Mesenteric fat pad (tissue), 1 donor: Measurements from ENCODE around the gene KIF4B. TPM values are rescaled to one million over a fixed set of nuclear protein-coding genes. Genes with fewer than 3 reads are reported as not detected.
"Not testable (repeated sequence)": the region's sequence is repeated elsewhere in the genome, so short reads cannot be mapped to it uniquely, and the experiment has no call there.

Experiments used
- DNase-seq: peaks from one replicate; pipeline ENCODE4 v3.0.0-alpha.2; 2020; ENCODE audit warnings: low spot score
- long read RNA-seq: library from polyadenylated mRNA; unstranded; transcript quantifications from one replicate; pipeline ENCODE4 v2.0.0, GENCODE V29; 2020
- total RNA-seq: library from RNA; stranded (reverse); fragmentation: NEBNext Ultra II Directional; extraction: Animal tissue kit (Norgen Biotek cat#: 25700); gene quantifications from one replicate; pipeline ENCODE4 v1.2.1, GENCODE V29; 2021
- donor health status: DM: yes; HTN: yes; CAD: no.

Gene KIF4B, protein sequence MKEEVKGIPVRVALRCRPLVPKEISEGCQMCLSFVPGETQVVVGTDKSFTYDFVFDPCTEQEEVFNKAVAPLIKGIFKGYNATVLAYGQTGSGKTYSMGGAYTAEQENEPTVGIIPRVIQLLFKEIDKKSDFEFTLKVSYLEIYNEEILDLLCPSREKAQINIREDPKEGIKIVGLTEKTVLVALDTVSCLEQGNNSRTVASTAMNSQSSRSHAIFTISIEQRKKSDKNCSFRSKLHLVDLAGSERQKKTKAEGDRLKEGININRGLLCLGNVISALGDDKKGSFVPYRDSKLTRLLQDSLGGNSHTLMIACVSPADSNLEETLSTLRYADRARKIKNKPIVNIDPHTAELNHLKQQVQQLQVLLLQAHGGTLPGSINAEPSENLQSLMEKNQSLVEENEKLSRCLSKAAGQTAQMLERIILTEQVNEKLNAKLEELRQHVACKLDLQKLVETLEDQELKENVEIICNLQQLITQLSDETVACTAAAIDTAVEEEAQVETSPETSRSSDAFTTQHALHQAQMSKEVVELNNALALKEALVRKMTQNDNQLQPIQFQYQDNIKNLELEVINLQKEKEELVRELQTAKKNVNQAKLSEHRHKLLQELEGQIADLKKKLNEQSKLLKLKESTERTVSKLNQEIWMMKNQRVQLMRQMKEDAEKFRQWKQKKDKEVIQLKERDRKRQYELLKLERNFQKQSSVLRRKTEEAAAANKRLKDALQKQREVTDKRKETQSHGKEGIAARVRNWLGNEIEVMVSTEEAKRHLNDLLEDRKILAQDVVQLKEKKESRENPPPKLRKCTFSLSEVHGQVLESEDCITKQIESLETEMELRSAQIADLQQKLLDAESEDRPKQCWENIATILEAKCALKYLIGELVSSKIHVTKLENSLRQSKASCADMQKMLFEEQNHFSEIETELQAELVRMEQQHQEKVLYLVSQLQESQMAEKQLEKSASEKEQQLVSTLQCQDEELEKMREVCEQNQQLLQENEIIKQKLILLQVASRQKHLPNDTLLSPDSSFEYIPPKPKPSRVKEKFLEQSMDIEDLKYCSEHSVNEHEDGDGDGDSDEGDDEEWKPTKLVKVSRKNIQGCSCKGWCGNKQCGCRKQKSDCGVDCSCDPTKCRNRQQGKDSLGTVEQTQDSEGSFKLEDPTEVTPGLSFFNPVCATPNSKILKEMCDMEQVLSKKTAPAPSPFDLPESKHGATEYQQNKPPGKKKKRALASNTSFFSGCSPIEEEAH
- total RNA-seq: not detected
- long read RNA-seq: 0 reads

GRCh38 chr5:155013526-155013925 lies at the start of gene KIF4B:
KIF4B (plus strand) TSS chr5:155013755; CDS start chr5:155013860, 105 bp downstream.
- no peak for DNase-seq

DNA sequence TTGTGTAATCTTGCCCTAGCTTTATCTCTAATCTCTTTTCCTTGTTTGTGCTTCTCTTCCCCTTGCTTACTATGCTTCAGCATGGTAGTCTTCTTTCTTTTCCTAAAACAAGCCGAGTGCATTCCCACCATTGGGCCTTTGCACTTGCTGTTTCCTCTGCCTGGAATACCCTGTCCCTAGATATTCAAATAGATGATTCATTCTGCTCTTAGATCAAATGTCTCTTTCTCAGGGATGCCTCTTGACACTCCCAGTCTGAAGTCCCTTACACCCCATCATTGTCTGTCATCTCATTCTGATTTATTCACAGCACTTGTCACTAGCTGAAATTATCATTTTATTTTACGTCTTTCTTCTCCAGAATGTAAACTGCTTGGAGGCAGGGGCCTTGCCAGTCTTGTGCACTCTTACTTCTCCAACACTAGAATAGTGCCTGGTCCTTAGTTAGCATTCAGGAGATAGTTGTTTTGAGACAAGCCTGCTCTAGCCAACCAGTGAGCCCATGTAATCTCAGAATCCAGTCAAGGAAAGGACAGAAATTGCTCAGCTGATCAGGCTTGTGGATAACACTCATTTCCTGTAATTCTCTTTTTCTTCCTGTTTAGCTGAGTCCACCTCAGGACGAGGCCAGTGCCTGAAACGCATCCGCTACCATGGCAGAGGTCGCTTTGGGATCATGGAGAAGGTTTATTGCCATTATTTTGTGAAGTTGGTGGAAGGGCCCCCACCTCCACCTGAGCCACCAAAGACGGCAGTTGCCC lies 47.3 kb upstream of the KIF4B start:
- DNase-seq: no peak

DNA sequence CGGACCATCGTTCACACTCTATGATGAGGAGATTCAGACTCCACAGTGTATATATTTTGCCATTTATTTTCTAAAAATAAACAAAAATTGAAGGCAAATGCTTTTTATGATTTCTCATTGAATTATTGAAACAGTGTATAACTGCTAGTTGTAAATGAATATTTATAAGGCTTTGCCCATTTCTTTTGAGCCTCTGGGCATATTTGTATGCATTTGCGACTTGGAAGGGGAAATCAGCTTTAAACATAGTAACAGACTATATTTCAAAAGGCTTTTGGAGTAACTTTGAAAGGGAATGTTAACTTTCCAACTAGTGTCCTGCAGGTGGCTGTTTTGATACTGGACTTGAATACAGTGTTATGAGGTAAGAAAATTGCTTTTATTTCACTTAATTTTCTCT lies 46.7 kb upstream of the KIF4B start:
- no peak for DNase-seq

- no peak for DNase-seq
Measured at GRCh38 chr5:154967421-154968024, 46.0 kb upstream of the KIF4B start.

- DNase-seq: no peak
Measured at GRCh38 chr5:154968953-154969352, 44.6 kb upstream of the KIF4B start.

GRCh38 chr5:154970759-154971158 lies 42.8 kb upstream of the KIF4B start:
- no peak for DNase-seq

GRCh38 chr5:154971501-154971900 lies 42.1 kb upstream of the KIF4B start:
- DNase-seq: no peak

- no peak for DNase-seq
Measured at GRCh38 chr5:154972476-154973080, 41.0 kb upstream of the KIF4B start.

DNA sequence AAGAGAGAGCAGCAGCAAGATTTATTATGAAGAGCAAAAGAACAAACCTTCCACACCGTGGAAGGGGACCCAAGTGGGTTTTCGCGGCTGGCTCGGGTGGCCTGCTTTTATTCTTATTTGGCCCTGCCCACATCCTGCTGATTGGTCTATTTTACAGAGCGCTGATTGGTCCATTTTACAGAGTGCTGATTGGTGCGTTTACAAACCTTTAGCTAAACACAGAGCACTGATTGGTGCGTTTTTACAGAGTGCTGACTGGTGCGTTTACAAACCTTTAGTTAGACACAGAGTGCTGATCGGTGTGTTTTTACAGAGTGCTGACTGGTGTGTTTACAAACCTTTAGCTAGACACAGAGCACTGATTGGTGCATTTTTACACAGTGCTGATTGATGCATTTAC lies 37.5 kb upstream of the KIF4B start:
- DNase-seq: not testable (repeated sequence)

DNA sequence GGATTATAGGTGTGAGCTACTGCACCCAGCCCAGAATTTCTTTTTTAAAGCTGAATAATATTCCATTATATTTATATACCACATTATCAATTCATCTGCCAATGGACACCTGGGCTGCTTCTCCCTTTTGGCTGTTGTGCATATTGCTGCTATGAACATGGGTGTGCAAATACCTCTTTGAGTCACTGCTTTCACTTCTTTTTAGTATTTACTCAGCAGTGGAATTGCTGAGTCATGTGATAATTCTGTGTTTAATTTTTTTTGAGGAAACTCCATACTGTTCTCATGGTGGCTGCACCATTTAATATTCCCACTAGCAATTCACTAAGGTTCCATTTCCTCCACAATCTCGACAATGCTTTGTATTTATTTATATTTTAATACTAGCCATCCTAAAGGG lies 36.1 kb upstream of the KIF4B start:
- no peak for DNase-seq

GRCh38 chr5:154978294-154978693 lies 35.3 kb upstream of the KIF4B start:
- DNase-seq: not testable (repeated sequence)

DNA sequence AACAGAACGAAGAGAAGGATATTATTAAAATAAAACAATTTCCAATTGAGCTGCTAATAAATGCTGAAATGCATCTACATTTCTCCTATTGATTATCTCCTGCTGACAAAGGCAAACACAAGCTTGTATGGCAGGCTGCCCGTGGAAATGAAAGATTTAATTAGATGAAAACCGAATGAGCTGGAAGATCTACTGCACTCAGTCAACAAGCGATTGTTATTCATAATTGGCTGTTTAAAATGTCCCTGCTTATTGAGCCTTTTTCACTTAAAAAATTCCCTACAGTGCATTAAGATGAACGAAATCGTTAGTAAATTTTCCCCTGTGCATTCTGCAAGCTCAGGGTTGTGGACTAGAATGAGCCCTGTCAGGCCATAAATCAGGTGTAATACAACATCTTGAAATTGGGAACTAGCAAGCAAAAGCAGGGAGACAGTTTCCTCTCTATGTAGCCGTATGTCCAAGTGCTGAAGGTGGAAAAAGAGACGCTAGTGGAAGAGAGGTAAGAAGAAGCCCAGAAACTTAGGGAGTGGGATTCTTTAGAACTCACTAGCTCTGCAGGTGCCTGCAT lies 28.5 kb upstream of the KIF4B start:
- DNase-seq: no peak

- DNase-seq: no peak
Measured at GRCh38 chr5:154986151-154986550, 27.4 kb upstream of the KIF4B start.

DNA sequence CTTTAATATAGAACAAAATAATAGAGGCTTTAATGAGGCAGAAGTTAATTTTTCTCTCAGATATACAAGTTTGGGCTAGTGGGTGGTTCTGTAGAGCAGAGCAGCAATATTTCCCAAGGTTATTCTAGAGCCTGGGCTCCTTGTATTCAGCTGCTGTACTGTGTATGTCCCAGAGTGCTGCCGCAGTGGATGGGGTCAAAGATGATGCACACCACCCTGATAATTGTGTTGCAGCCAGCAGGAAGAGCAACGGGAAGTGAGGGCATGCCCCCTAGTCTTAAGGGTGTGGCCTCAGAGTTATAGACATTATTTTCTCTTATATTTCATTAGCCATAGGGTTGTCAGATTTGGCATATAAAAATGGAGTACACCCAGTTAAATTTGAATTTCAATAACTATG lies 23.9 kb upstream of the KIF4B start:
- DNase-seq: no peak

DNA sequence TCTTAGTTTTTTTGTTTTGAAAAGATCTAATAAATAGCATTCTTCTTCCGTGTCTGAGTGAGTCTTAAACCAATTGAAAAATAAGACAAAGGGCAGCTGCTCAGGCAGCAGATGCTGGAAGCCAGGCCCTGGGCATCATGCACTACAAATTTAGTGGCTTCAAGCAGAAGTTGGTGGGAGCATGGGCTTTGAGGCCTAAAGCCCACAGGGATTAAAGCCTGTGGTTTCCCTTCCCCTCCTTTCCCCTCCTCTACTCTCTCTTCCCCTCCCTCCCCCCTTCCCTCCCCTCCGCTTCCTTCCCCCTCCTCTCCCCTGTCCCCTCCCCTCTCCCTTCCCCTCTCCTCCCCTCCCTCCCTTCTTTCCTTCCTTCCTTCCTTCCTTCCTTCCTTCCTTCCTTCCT lies 20.1 kb upstream of the KIF4B start:
- no peak for DNase-seq

GRCh38 chr5:154995679-154996078 lies 17.9 kb upstream of the KIF4B start:
- no peak for DNase-seq

GRCh38 chr5:154997746-154998145 lies 15.8 kb upstream of the KIF4B start:
- no peak for DNase-seq

GRCh38 chr5:154999865-155000264 lies 13.7 kb upstream of the KIF4B start:
- no peak for DNase-seq

GRCh38 chr5:155001523-155001922 lies 12.0 kb upstream of the KIF4B start:
- DNase-seq: no peak

DNA sequence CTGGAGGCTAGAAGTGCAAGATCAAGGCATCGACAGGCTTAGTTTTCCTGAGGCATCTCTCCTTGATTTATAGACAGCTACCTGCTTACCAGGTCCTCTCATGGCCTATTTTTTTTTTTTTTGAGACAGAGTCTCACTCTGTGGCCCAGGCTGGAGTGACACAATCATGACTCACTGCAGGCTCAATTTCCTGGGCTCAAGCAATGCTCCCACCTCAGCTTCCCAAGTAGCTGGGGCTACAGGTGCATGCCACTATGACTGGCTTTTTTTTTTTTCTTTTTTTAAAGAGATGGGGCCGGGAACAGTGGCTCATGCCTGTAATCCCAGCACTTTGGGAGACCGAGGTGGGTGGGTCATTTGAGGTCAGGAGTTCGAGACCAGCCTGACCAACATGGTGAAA lies 10.8 kb upstream of the KIF4B start:
- not testable (repeated sequence) for DNase-seq
